HG03571 (cell line): Measurements from ENCODE around the gene KDM6B.

Source experiments
- ATAC-seq: cut with Tn5 transposase; IDR thresholded peaks from one replicate; pipeline ENCODE4 v1.9.1; 2021; ENCODE audit not compliant: unreplicated experiment

Gene KDM6B

DNA sequence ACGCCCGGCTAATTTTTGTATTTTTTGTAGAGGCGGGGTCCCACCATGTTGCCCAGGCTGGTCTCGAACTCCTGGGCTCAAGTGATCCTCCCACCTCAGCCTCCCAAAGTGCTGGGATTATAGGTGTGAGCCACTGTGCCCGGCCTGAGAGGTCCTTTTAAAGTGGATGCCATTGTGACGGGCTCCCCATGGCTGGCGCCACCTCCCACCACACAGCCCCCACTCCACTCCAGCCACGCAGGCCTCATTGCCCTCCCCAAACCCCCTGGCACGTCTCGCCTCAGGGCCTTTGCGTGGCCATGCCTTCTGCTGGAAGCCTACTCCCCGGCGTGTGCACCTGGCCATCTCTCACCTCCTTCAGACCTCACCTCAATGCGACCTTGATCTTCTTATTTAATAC is 11.9 kb upstream of the KDM6B start:
- no peak for ATAC-seq

DNA sequence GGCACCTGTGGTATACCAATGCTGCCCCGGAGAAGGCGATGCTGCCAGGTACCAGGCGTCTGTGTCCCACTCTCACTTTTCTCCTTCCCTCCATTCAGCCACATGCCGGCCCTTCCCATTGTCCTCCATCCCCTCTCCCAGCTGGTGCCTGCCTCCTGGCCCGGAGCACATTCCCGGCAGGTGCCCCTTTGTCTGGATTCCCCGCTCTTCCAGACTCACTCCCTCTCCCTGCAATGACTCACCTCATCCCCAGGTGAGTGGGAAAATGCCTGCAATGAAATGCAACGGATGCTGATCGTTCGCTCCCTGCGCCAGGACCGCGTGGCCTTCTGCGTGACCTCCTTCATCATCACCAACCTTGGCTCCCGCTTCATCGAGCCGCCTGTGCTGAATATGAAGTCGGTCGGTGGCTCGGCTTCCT is 10.4 kb upstream of the KDM6B start:
- ATAC-seq = no peak

DNA sequence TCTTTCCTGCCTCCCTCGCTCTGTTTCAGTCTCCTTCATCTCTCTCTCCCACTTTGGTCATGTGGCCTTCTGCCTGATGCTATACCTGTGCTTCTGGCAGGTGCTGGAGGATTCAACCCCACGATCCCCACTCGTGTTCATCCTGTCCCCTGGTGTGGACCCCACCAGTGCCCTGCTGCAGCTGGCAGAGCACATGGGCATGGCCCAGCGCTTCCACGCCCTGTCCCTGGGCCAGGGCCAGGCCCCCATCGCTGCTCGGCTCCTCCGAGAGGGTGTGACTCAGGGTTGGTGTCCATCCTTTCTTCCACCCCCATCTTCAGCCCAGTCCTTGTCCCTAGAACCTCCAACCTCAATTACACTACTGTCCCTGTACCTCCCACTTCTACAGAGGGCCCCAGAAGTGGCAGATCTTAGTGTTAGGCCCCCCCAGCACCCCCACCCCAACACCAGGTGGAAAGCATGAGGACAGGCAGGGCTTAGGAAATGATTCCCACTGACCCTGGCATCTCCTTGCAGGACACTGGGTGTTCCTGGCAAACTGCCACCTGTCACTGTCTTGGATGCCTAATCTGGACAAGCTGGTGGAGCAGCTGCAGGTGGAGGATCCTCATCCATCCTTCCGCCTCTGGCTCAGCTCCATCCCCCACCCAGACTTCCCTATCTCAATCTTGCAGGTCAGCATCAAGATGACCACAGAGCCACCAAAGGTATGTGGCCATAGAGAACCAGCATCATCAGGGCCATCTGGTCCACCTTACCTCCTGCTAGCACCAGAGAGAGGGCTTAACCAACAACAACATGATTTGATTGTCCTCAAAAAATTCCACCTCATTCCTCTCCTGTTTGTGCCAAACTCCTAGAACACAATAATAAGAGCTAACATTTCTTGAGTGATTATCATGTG is 9.7 kb upstream of the KDM6B start:
- ATAC-seq = no peak

DNA sequence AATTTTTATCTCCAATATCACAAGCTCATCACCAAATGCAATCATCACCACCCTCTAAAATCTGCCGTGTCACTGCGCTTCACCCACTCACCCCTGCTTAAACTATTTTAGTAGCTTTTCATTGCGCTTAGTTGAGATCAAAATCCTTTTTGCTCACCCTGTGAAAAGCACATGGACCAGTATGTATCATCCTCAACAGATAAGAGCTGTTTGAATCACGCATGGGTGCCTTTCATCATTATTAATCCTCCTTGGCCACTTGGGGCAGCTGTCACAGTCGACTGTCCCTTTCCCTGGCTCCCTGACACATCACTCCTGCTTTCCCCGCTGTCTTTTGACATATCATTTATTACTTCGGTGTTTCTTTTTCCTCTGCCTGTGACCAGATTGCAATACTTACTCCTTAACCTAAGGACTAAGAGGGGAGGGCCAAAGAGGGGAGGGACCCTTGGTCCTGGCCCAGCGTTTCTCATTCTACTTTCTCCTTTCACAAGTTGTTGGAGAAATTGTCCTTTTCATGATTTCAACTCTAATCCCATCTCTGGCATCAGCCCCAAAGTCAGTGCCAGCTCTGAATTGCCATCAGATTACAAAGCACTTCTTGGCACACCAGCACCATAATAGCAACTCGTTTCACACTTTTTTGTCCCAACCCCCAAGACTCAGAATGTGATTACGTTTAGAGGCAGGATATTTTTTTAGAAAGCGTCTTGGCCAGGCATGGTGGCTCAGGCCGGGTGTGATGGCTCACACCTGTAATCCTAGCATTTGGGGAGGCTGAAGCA is 8.6 kb upstream of the KDM6B start:
- no peak for ATAC-seq

DNA sequence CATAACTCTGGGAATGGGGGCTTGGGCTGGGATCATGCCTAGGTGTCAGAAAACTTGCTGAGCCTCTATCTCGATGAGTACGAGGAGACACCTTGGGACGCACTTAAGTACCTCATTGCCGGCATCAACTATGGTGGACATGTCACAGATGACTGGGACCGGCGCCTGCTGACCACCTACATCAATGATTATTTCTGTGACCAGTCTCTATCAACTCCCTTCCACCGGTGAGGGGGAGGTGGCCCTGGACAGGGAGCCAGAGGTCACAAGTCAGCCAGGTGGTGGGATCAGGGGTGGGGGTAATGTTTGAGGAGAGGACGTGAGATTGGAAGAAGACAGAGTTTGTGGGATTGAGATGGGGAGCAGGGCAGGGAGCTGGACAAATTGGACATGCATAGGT is 3.4 kb upstream of the KDM6B start:
- no peak for ATAC-seq

DNA sequence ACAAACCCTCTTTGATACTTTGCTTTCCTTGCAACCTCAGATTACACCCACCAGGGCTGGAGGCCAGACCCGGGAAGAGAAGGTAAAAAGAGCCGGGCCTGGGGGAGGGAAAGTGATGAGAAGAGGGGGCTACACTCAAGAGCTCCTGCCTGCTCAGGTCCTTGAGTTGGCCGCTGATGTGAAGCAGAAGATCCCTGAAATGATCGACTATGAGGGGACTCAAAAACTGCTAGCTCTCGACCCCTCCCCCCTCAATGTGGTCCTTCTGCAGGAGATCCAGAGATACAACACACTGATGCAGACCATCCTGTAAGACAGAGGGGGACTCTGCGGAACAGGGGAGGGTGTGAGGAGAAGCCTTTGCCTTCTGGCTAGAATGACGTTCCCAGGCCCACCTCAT is 2.8 kb upstream of the KDM6B start:
- no peak for ATAC-seq

DNA sequence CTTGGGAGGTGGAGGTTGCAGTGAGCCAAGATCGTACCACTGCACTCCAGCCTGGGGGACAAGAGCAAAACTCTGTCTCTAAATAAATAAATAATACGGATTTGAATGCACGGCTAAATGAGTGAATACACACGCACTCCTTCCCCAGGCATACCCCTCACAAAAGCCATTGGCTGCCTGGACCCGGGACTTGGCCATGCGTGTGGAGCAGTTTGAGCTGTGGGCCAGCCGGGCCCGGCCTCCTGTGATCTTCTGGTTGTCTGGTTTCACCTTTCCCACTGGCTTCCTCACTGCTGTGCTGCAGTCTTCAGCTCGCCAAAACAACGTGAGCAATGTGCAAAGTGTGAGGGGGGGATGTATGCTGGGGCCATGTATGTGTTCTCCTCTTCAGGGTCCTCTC is 1.6 kb upstream of the KDM6B start:
- ATAC-seq = no peak

DNA sequence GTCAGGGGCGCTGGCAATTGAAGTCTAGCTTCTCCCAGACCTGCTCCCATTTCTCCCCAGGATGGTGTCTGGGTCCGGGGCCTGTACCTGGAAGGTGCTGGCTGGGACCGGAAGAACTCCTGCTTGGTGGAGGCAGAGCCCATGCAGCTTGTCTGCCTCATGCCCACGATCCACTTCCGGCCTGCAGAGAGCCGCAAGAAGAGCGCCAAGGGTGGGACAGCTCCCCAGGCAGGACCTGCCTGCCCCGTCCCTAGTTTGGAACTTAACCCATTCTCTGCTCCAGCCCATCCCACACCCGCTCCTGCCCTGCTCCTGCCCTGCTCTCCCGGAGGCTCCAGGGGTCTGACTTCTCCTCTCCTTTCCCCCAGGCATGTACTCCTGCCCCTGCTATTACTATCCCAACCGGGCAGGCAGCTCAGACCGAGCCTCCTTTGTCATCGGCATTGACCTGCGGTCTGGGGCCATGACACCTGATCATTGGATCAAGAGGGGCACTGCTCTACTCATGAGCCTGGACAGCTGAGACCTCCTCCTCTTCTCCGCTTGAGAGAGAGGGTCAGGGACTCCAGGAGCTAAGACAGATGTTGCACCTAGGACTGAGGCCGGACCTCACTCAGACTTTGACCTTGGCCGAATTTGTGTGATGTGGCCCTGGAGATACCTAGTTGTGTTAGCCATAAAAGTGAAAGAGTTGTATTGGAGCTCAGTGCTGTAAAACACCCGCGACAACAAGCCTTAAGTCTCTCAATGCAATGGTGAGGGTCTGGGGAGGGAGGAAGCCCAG is 814 bp upstream of the KDM6B start:
- no peak for ATAC-seq

DNA sequence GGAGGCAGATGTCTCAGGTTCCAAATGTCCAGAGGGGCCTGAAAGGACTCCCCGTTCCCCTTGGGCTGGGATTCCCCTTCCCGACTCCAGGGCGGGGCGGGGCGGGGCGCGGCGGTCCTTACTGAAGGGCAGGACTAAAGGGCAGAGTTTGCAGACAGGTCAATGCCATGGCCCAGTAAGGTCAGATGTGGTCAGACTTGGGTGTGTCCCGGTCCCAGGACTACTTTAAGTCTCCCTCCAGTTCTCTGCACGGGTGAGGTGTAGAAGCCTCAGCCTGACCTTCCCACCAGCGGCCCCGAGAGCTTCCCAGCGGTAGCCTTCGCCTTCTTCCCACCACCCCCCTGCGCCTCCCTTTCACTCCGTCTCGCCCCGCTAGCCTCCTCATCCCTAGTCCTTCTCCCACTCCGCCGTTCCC is 532 bp downstream of the KDM6B start:
- ATAC-seq = no peak

DNA sequence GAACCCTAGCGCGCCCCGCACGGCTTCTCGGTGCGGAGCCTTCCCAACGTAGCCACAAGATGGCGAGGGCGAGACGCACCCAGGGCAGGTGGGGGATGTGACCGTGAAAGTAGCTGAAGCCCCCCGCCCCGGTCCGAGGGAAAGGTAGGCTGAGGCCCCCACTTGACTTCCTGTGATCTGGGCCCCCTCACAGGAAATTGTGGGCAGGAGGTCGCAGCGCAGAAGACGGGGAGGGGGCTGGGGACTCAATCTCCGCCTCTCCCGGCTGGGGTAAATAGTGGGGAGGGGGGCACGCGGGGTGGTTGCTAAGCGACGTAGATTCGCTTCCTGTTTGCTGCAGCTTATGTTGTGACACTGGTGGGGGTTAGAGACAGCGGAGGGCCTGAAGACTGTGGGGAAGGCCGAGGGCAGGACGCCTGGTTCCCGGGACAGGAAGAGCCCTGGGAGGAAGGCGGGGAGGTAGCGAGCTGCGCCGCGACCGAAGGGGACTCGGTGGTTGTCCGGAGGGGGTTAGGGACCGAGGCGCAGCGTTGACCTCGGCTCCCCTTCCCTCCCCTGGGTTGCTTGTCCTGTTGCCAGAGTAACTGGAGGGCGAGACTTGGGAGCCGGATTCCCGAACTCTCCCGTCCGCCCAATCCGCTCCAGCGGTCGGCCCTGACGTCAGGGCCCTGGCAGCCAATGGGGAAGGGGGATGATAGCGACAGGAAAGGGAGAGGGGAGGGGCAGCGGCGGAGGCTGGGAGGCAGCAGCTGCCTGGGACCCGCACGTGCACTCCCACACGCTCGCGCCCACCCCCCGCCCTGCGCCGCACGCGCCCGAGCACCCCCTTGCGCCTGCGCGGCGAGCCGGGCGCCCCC is 1.2 kb downstream of the KDM6B start:
- ATAC-seq = peak; percentile 41

DNA sequence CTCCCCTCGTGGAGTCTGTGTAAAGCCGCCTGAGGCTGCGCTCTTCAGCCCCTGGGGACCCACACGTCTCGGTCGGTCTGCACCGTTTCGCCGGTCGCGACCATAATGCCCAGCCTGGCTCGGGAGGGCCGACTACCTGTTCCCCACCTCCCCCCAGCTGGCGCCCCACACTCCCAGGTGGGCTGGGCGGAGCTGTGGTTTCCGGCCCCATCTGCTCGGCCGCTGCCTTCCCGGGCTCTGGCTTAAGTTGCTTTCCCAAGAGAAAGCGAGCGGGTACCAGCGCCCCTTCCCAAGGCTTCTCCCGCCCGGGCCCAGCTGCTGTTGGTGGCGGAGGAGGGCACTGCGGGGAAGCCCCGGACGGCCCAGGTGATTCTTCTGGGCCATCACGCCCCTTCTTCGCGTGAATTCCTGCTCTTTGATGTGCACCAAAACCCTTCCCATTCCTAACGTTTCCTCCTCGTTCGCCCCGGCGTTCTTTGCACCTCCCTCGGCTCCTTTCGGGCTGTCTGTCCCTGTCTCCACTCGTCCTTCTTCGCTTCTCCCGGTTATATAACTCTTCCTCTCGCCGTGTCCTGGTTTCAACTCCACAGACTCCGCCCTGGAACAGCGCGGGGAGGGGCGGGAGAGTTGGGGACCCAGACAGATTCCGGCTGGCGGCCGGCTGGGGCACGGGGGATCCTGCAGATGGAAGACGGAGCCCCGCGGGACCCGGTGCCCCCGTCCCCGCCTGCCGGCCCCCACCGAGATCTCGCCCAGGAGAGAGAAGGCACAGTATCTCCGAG is 2.0 kb downstream of the KDM6B start:
- ATAC-seq = peak; percentile 37

DNA sequence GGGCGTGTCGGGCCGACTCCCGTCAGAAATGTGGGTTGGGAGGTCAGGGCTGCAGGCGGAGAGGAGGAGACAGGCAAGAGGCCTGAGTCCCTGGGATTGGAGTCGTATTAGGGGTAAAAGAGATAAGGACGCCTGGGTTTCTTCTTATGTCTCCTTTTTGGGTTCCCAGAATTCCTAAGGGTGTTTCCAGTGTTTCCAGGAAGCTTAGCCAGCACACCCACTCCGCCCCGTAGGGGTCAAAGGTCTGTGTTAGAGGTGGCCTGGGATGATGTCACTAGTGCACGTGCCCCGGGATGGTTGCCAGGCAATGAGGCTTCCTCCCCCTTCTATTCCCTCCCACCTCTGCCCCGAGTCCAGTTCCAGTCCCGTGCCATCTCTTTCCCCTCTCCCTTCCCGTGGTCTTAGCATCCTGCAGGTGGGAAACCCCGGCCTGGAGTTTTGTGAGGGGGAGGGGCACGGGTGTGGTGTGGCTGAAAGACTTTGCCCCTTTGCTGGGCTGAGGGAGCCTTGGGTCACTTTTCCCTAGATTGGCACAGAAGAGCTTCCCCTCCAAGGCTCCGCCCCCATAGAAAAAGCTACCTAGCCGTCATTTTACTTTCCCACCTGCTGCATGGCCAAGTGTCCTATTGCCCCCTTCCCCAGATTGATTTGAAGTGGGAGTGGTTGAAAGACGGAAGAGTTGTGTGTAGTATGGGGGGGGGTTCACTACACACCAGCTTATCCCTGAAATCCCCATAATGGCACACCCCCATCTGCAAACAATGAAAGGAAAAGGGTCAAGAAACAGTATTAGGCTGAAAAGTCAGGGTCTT is 2.8 kb downstream of the KDM6B start:
- no peak for ATAC-seq

DNA sequence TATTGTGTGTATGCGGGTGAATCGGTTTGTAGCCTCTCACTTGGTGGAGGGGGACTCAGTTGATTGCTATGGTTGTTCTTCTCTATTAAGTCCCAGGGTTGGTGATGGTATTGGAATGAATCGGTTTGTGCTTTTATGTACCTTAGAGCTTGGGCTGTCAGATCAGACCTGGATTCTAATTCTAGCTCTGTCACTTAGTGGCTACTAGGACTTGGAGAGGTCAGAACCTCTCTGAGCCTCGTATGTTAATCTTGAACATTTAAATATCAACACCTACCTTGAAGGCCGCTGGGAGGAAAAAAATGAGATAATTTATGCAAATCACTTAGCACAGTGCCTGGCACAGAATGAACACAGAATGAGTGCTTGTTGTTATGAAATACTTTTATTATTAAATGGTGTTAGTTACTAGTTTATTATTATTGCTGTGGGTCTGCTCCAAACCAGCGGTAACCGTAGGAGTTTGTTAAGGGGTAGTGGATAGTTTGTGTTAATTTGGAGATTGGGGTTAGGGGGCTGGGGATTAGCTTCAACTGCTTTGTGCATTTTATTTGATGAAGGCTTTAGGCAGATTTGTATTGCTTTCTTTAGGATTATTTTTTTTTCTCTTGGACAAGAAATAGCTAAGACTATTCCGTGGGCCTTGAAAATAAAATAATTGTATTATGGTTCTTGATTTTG is 3.5 kb downstream of the KDM6B start:
- no peak for ATAC-seq

DNA sequence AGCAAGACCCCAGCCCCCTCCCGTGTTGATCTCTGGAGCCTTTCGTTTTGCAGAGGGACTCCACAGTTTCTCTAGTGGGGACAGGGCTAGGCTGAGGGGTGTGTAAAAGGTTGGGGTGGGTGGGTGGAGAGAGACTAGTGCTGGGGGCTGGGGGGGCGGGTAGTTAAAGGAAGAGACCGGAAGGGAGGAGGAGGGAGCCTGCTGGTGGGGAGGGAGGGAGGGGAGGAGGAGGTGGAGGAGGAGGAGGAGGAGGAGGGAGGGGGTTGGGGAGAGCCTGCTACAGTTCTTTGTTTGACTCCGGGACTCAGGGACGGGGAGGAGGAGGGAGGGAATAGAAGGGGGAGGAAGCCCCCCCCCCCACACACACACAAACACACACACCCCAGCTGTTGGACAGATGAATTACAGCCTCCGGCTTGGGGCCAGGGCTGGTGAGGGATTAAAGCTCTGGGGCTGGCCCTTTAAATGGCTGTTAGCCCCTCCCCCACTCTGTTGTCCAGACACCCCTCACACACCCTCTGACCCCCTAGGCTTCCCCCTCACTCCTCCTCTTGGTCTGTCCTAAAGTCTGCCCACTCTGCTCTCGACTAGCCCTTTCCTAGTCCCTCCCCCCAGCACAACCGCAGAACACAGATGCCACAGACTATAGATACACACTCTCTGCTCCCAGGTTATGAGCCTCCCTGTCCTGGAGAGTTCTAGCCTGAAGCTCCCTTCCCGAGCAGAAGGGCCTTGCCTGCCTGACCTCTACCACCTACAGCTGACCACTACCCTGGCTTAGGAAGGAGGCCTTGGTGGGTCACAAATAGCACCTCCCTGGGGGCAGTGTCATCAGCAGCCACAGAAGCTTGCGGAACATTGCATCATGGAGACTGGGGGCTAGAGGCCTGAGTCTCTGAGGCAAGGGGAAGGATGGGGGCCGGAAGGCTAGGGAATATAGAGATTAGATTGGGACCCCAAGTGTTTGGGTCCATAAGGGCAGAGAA is 4.4 kb downstream of the KDM6B start:
- no peak for ATAC-seq

DNA sequence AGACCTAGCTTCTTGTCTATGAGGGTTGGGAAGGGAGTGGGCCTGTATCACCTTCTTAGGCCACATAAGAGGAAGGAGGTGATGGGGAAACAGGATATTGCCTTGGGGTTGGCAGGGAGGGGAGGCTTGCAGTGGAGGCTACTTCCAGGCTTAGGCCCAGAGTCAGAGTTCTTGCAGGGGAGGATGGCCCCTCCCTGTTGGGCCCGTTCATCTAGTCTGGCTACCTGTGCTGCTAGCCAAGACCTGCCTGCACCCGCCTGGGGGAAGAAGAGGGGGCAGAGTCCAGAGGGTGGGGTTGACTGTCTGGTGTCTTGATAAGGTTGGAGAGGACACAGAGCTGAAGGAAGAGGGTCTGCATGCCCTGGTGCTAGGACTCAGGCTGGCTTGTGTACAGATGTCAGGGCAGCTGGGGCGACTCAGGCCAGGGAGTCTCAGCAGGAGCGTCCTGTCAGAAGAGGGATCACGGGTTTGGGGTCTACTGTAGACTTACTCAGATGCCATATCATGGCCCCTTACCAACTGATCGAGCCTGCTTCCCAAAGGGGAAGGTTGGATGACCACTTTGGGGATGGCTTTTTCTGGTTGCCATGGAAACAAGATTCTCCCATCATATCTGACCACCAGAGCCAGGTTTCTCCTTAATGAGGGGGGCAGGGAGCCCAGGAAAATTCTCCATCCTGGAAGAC is 5.3 kb downstream of the KDM6B start:
- ATAC-seq = no peak

DNA sequence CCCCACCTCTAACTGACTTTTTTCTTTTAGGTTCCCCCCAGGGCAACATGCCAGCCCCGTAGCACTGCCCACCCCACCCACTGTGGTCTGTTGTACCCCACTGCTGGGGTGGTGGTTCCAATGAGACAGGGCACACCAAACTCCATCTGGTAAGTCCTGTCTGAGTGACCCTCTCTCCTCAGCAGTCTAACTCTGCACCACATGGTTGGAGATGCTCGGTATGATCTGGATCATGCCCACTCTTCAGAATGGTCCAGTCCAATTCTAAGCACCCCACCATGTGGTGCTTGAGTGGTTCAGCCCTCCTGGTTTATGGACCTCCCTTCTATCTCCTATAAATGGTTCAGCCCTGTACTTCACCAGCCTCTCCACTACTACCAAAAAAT is 5.9 kb downstream of the KDM6B start:
- ATAC-seq = no peak

DNA sequence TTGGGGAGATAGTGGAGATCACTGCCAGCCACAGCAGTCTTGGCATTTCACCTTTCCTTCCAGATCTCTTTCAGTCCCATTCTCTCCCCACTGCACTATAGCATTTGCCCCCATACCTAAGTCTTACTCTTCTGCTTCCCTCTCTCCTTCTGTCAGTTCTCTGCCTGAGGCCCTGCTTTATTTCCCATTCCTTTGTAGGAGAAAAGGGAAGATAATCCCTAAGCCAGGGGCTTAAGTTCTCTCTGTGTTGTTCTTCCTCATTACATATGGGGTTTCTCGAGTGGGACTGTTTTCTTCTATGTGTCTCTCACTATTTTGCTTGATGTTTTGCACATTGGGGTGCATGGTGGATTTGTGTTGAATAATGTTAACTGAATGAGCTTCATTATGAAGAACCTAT is 6.4 kb downstream of the KDM6B start:
- no peak for ATAC-seq
